A204.1 (cell line): ENCODE data around the gene ARL10.

Experiments used
- FAIRE-seq: peaks from 2 replicates; lab custom pipeline; 2012; peaks lifted over from hg19 to GRCh38; lab: Jason Lieb, UNC

The ARL10 gene

GRCh38 chr5:176412517-176413254, 47.4 kb downstream of the ARL10 start:
- FAIRE-seq: no peak

GRCh38 chr5:176413255-176413565, 47.9 kb downstream of the ARL10 start:
- FAIRE-seq: no peak

DNA sequence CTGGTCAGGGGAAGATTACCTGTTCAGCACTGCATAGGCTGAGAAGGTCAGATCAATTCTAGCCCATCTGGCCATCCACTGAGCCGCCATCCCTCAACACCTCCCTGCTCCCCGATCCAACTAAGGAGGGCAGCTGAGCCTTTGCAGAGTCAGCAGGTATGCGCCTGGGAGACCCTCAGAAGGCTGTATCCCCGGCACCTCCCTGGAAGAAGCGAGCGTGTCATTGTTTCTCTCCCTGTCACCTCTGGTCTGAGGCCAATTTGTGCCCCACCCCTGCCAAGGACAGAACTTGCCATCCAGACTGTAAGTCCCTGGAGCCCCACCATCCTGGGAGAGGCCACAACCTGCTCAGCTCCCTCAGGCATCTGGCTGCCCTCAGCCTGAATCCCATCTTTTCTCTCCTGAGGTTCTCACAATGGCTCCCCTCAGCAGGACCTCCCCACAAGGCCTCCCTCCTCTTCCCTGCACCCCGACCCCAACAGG, 48.5 kb downstream of the ARL10 start:
- FAIRE-seq: no peak

DNA sequence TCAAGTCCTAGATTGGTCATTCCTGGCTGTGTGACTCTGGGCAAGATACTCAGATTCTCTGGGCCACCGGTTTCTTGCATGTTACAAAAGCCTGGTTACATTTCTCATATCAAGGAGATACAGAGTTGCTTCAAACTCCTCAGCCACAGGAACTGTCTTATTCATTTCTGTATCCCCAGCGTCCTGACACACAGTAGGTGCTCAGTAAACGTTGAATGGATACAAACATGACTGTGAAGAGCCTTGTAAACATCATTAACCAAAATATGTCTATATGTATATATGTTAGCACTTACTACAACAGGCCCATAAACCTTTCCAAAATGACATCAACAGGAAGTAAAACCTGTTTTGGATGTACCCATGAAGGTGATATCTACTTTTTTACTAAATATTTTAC, 49.4 kb downstream of the ARL10 start:
- FAIRE-seq: no peak

DNA sequence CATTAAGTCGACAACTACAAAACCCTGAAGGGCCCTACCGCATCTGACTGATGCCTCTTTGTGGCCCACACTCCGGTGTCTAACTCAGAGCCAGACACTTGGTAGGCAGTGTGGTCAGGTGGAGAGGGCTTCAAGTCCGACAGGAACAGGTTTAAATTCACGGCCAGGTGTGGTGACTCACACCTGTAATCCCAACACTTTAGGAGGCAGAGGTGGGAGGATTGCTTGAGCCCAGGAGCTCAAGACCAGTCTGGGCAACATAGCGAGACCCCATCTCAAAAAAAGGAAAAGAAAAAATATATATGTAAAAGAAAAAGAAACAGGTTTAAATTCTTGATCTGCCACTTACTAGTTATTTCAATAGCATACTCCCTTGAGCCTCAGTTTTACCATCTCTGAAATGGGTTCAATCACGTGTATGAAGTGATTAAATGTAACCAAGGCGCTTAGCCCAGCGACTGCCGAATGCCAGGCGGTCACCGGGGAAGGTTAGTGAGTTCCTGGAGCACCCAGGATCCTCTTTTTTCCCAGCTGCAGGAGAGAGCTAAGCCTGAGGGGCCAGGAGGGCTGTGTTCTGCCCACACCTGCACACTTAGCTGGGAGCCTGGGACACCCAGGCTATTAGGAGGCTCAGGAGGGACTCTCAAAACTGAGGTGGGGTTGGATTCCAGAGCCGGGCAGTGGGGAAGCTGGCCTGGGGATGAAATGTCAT, 50.1 kb downstream of the ARL10 start:
- FAIRE-seq: no peak

DNA sequence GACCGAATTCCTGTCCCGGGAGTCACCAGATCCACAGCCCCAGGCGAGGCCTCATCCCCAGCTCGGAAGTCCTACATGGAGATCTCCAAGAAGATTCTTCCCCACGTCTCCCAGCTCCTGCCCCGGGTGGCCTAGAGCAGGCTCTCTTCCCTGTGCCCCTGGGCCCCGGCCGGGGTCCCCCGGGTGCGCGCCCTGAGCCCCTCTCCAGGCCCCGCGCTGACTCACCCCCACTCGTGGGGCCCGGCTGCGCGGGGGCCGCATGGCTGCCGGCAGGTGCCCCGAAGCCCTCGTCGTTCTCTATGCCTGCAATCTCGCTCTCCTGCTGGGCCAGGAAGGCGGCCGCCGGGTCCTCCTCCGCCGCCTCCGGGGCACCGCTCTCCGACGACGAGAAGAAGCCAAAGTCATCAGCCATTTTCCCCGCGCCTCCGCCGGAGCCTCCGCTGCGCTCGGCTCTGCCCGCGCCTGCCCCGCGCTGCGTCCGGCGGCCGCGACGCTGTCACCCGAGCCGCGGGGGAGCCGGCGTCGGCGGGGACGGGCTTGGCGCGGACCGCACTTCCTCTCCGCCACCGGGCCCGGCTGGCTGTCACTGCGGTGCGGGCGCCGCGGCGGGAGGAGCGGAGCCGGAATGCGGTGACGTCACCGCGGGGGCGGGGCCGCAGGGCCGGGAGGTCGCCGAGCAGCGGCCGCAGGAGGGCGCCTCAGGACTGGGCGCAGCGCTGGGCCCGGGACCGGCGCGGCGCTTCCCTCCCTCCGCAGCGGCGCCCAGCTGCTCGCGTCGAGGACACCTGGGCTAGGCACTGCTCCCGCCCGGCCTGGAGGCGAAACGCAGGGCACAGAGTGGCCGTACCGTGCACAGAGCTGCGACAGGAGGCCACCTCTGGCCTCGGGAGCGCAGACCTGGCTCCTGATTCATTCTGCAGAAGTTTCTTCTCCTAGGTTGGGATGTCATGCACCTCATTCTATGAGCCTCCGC, 51.0 kb downstream of the ARL10 start, which contains the start of gene CLTB:
CLTB (minus strand) TSS at position 588 of the 973 bp plus-strand sequence; CDS start at position 412, 176 bp downstream.
- no peak for FAIRE-seq

GRCh38 chr5:176416965-176417364, 51.7 kb downstream of the ARL10 start:
- no peak for FAIRE-seq

DNA sequence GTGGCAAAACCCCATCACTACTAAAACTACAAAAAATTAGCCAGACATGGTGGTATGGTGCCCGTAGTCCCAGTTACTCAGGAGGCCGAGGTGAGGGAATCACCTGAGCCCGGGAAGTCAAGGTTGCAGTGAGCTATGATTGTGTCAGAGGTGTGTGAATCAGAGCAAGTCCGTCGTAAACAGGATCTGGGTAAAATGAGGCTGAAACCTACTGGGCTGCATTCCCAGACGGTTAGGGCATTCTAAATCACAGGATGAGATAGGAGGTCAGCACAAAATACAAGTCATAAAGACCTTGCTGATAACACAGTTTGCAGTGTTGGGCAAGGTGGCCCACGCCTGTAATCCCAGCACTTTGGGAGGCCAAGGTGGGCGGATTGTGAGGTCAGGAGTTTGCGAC, 53.0 kb downstream of the ARL10 start:
- no peak for FAIRE-seq

DNA sequence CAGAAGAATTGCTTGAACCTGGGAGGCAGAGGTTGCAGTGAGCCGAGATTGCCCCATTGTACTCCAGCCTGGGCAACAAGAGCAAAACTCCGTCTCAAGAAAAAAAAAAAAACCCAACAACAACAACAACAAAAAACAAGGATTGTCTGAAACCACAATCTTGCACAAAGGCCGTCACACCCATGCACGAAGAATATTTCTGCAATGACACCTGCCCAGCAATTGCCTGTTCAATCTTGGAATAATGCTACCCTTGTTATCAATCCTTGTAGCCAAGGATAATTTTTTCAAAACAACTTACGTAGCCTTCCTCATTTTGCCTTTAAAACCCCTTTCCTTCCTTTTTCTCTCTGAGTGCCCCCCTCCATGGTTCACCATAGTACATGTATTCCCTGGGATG, 54.8 kb downstream of the ARL10 start:
- no peak for FAIRE-seq

DNA sequence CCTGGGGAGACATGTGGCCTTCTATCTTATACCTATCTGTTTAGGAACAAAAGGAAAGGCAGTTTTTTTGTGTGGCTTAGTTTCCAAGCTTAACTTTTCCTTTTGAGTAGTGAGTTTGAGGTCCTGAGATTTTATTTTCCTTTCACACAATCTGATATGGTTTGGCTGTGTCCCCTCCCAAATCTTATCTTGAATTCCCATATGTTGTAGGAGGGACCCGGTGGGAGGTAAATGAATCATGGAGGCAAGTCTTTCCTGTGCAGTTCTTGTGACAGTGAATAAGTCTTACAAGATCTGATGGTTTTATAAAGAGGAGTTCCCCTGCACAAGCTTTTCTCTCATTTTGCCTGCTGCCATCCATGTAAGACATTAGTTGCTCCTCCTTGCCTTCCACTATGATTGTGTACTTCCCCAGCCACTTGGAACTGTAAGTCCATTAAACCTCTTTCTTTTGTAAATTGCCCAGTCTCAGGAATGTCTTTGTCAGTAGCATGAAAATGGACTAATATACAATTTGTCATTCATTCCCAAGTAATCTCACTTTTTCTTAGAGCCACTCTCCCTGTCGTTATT, 55.8 kb downstream of the ARL10 start:
- no peak for FAIRE-seq

- FAIRE-seq: no peak
These were observed 58.9 kb downstream of the ARL10 start for GRCh38 chr5:176424181-176424580.

DNA sequence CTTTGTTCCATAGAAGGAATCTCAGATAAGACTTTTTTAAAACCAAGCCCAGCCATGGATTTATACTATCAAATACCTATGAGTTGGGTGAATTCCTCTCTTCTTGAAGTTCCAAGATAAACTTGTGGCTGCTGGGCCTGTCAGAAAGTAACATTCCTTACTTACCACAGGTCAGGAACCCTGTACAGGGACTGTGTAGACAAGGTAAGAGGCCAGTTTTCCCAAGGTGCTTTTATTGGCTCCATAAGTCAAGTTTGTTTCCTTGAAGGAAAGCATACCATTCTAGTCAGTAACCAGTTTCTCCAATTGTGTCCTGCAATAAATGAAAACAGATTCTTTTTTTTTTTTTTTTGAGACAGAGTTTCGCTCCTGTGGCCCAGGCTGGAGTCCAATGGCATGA, 59.9 kb downstream of the ARL10 start:
- no peak for FAIRE-seq

- no peak for FAIRE-seq
These were observed 60.5 kb downstream of the ARL10 start for GRCh38 chr5:176425791-176426190.

DNA sequence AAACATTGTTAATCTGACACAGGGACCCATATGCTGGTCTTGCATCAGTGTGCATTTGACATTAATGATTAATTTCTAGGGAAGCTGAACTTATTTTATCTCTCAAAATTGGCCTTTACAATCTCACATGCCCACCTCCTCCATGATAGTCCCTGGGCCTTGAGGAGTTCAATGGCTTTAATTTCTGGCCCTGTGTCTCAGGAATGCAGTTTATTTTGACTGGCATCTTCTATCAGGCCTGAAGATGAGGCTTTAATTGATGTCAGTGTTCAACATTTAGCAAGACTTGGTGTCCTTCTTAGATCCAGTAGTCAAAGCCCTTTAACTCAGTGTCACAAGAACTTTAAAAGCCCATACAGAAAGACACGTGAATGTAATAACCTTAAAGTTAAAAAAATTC, 61.6 kb downstream of the ARL10 start:
- no peak for FAIRE-seq

GRCh38 chr5:176427971-176428370, 62.7 kb downstream of the ARL10 start:
- no peak for FAIRE-seq

DNA sequence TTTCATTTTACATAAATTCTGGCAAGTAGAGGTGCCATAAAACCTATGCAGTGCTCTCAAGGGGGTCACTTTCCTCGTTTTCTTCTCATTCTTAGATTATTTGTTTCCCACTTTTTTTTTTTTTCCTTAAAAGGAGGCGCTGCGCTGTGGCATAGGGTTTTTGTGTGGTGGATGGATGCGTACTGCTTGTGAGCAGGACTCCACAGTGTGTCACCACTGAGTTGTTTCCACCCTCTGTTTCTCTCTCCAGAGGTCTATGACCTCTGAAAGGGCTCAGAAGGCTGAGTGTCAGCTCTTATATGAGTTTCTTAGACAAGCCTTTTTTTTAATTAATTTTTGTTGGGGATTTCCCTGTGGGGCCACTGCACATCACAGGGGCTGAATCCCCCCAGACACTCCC, 64.7 kb downstream of the ARL10 start:
- FAIRE-seq: no peak
